GM12801 (cell line): Measurements from ENCODE around the gene IFI16.

Experiments used
- TF ChIP-seq, protein P1 (sequence below): IDR thresholded peaks from one replicate; pipeline ENCODE4 v1.5.1; 2011; ENCODE audit warnings: control low read depth; ENCODE audit not compliant: insufficient read length; ENCODE audit errors: extremely low read depth

IFI16 gene

DNA sequence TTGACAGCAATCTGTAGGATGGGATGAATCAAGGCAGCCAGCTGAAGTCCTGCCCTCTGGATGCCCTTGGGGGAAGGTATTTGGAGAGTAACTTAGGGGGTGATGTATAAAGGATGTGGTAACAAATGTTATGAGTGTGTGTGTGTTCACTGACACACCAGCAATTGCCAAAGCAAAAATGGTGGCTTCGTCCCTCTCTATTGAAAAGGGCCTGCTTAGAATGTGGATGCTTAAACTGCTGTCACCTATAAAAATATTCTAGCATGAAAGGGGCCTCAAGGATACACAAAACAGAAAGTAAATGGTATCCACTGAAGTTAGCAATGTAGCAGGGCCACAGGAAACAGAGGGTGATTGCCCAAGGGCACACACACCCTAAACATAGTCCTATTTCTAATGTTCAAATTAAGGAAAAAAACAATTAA, 81.9 kb downstream of the IFI16 start:
- TF ChIP-seq, protein P1, sequence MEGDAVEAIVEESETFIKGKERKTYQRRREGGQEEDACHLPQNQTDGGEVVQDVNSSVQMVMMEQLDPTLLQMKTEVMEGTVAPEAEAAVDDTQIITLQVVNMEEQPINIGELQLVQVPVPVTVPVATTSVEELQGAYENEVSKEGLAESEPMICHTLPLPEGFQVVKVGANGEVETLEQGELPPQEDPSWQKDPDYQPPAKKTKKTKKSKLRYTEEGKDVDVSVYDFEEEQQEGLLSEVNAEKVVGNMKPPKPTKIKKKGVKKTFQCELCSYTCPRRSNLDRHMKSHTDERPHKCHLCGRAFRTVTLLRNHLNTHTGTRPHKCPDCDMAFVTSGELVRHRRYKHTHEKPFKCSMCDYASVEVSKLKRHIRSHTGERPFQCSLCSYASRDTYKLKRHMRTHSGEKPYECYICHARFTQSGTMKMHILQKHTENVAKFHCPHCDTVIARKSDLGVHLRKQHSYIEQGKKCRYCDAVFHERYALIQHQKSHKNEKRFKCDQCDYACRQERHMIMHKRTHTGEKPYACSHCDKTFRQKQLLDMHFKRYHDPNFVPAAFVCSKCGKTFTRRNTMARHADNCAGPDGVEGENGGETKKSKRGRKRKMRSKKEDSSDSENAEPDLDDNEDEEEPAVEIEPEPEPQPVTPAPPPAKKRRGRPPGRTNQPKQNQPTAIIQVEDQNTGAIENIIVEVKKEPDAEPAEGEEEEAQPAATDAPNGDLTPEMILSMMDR, result no peak

DNA sequence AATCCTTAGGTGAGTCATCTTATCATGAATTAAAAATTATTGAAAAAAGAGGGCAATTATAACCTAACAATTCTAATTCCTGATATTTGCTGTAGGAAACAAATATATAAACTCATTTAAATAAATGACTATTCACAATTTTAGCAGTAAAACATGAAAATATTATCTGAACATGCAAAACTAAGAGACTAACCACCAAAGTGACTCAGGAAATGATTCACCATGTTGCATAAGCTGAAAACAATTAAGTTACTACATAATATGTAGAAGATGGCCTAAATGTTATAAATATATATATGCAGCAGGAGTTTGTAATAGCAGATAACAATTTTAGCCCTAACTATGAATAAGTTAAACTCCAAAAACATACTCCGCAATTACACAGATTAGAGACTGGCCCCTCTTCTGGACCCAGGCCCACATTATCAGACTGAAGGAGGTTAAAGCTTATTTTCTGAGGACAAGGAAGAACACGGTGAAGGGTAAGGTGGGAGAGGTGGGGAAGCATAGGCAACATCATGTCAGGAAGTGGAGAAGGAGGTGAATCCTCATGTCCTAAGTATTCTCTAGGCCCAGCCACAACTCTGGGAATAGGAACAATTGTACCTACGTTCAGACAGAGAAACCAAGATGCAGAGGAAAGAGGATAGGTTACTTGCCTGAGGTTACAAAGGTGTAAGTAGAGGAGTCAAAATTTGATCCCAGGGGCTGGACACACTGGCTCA, 82.5 kb downstream of the IFI16 start:
- TF ChIP-seq, protein P1, result no peak

DNA sequence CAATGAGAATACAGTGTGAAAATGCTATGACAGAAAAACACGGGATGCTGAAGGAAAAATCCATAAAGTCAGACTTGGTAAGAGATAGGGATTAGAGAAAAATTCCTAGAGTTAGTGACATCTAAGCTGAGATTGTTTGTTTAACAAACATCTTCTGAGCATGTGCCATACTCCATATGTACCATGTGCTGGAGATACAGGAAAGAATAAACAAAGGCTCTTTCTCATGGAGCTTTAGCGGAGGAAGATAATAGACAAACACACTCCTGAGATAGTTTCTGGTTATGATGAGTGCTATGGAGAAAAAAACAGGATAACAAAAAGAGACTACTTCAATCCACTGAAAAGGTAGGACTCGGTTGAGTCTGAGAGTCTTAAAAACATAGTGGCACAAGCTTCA, 88.9 kb downstream of the IFI16 start:
- TF ChIP-seq, protein P1, result no peak

DNA sequence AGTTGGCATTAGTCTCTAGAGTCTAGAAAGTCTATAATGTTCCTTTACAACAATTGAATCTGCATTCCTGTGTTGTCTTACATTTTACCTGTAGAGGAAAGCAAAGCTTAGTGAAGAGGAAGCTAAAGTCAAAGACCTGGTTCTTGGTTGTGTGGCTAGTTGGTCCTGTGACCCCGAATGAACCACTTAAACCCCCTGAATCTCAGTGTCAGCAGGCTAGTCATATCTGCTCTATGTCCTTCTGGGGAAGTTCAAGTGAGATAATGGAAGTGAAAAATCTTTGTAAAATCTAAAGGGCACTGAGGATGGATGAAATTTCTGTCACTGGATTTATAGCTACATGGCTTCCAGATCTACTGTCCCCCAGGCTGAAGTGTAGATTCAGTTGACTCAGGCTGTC, 90.9 kb downstream of the IFI16 start:
- TF ChIP-seq, protein P1, result no peak
